ENCODE results near the gene MMP21.

- TF ChIP-seq CTCF (IDR thresholded peaks at IDR 0.05): no peak
- TF ChIP-seq POLR2A (IDR thresholded peaks at IDR 0.05): no peak
Measured at GRCh38 chr10:125799451-125800182, 24.0 kb upstream of the MMP21 start.
